Skeletal muscle satellite cell (primary cell): Measurements from ENCODE around the gene FAM47E.

Experiments used
- H3K27me3 ChIP-seq: 2 replicates; pipeline ENCODE4 v1.7.0; 2013; ENCODE audit warnings: low read length; ENCODE audit not compliant: control insufficient read depth, insufficient read depth
- H3K36me3 ChIP-seq: 2 replicates; pipeline ENCODE4 v1.7.0; 2013; ENCODE audit warnings: mild to moderate bottlenecking, control low read depth, low read length; ENCODE audit not compliant: insufficient read depth
- H3K4me1 ChIP-seq: 2 replicates; pipeline ENCODE4 v1.7.0; 2013; ENCODE audit warnings: low read length; ENCODE audit not compliant: control insufficient read depth, insufficient read depth
- H3K4me2 ChIP-seq: 2 replicates; pipeline ENCODE4 v1.7.0; 2013; ENCODE audit warnings: mild to moderate bottlenecking, low read length
- H3K4me3 ChIP-seq: 2 replicates; pipeline ENCODE4 v1.7.0; 2013; ENCODE audit warnings: low read length
- H3K9ac ChIP-seq: 2 replicates; pipeline ENCODE4 v1.7.0; 2013; ENCODE audit warnings: mild to moderate bottlenecking, low read depth, low read length, moderate library complexity
- H3K9me3 ChIP-seq: replicated peaks from 2 replicates; pipeline ENCODE4 v1.7.0; 2013; ENCODE audit warnings: mild to moderate bottlenecking, control low read depth, low read length

The FAM47E gene

GRCh38 chr4:76325072-76325471 is 73.6 kb downstream of the FAM47E start:
- Histone ChIP-seq H3K9ac (no peak overlapping the region), H3K4me2 (no peak overlapping the region), H3K27me3 (peaks cover 17% of the 10 kb centered on the region), H3K4me1 (no peaks in the 10 kb centered on the region), H3K36me3 (no peaks in the 10 kb centered on the region), H3K4me3 (no peak overlapping the region), H3K9me3 (peaks cover 8% of the 10 kb centered on the region)

- Histone ChIP-seq H3K4me2 (no peak overlapping the region), H3K9me3 (peaks cover 5% of the 10 kb centered on the region), H3K4me1 (no peaks in the 10 kb centered on the region), H3K9ac (no peak overlapping the region), H3K27me3 (peaks cover 17% of the 10 kb centered on the region), H3K4me3 (no peak overlapping the region), H3K36me3 (no peaks in the 10 kb centered on the region)
Observed at GRCh38 chr4:76326515-76326914, 75.0 kb downstream of the FAM47E start.
